ENCODE measurements around the gene DENND1B. TPM values are rescaled to one million over a fixed set of nuclear protein-coding genes. Genes with fewer than 3 reads are reported as not detected.

DENND1B gene
- total RNA-seq, 5 donors from 2014 or later (not counting 1 experiment from before 2014, with no cell fraction given) = 13.6 to 29.8 (median 15.8) TPM

- POLR2A ChIA-PET = interaction anchor here in 1 of 2 donors (0.6 kb wide), 1 partner anchor 399 kb away, joined by 3 read pairs; no protein-coding TSS in a partner anchor
- DNase-seq = no peak
- Mint-ChIP-seq H3K4me3 (no peak overlapping the region), H3K27me3 (peaks cover 0 to 6% of the 10 kb centered on the region in 2 donors), H3K9me3 (no peaks in the 10 kb centered on the region), H3K4me1 (peaks cover 4 to 6% (median 4%) of the 10 kb centered on the region in 3 donors), H3K27ac (no peak overlapping the region), H3K36me3 (no peaks in the 10 kb centered on the region)
- Histone ChIP-seq H3K4me3 (ENCODE audit: control insufficient read depth in 1 of 2, extremely low read depth in 1 of 2, low read length in 1 of 2) (no peak overlapping the region), H3K9me3 (no peaks in the 10 kb centered on the region), H3K36me3 (ENCODE audit: control insufficient read depth in 2 of 2, extremely low read depth in 1 of 2, insufficient read depth in 1 of 2, low read length in 1 of 2) (no peaks in the 10 kb centered on the region), H3K27me3 (replicated peaks in 1 of 2; ENCODE audit: control insufficient read depth in 2 of 2, extremely low read depth in 1 of 2, insufficient read depth in 2 of 2, low read length in 1 of 2) (no peaks in the 10 kb centered on the region), H3K27ac (ENCODE audit: low read length) (no peak overlapping the region), H3K4me1 (ENCODE audit: control insufficient read depth in 1 of 2, extremely low read depth in 1 of 2, insufficient read depth in 2 of 2, low read length in 2 of 2) (no peaks in the 10 kb centered on the region)
- no peak for ATAC-seq (replicated peaks in 1 of 4)
- WGBS (ENCODE audit: insufficient coverage) = 80% methylated on average over 1 of the region's 7 CpGs
- CTCF ChIA-PET = interaction anchor here in 1 of 2 donors (1.0 kb wide), 1 partner anchor 52 kb away, joined by 3 read pairs; no protein-coding TSS in a partner anchor
Measured at GRCh38 chr1:197469620-197470210, 305.6 kb downstream of the DENND1B start.

- H3K27ac ChIP-seq (ENCODE audit: low read length) = no peak overlapping the region
- POLR2A ChIA-PET = no interaction called here
- H3K27me3 Mint-ChIP-seq = peaks cover 0 to 6% of the 10 kb centered on the region in 2 donors
- H3K9me3 ChIP-seq = no peaks in the 10 kb centered on the region
- CTCF ChIA-PET = no interaction called here
- no peak overlapping the region for H3K4me3 Mint-ChIP-seq
- H3K9me3 Mint-ChIP-seq = no peaks in the 10 kb centered on the region
- no peaks in the 10 kb centered on the region for H3K36me3 Mint-ChIP-seq
- H3K4me1 Mint-ChIP-seq = peaks cover 4 to 6% (median 4%) of the 10 kb centered on the region in 3 donors
- DNase-seq = no peak
- no peak overlapping the region for H3K27ac Mint-ChIP-seq
- 73% methylated on average over 6 of the region's 9 CpGs for WGBS (ENCODE audit: insufficient coverage)
- H3K27me3 ChIP-seq (replicated peaks in 1 of 2; ENCODE audit: control insufficient read depth in 2 of 2, extremely low read depth in 1 of 2, insufficient read depth in 2 of 2, low read length in 1 of 2) = no peaks in the 10 kb centered on the region
- no peak for ATAC-seq (replicated peaks in 1 of 4)
- no peaks in the 10 kb centered on the region for H3K4me1 ChIP-seq (ENCODE audit: control insufficient read depth in 1 of 2, extremely low read depth in 1 of 2, insufficient read depth in 2 of 2, low read length in 2 of 2)
- no peaks in the 10 kb centered on the region for H3K36me3 ChIP-seq (ENCODE audit: control insufficient read depth in 2 of 2, extremely low read depth in 1 of 2, insufficient read depth in 1 of 2, low read length in 1 of 2)
- no peak overlapping the region for H3K4me3 ChIP-seq (ENCODE audit: control insufficient read depth in 1 of 2, extremely low read depth in 1 of 2, low read length in 1 of 2)
Measured at GRCh38 chr1:197468543-197469175, 306.6 kb downstream of the DENND1B start.

GRCh38 chr1:197467881-197468280 is 307.4 kb downstream of the DENND1B start:
- DNase-seq (no peak), ATAC-seq (replicated peaks in 1 of 4) (no peak)
- peaks cover 4 to 6% (median 4%) of the 10 kb centered on the region in 3 donors for H3K4me1 Mint-ChIP-seq
- Histone ChIP-seq H3K27ac (ENCODE audit: low read length) (no peak overlapping the region), H3K36me3 (ENCODE audit: control insufficient read depth in 2 of 2, extremely low read depth in 1 of 2, insufficient read depth in 1 of 2, low read length in 1 of 2) (no peaks in the 10 kb centered on the region), H3K4me3 (ENCODE audit: control insufficient read depth in 1 of 2, extremely low read depth in 1 of 2, low read length in 1 of 2) (no peak overlapping the region), H3K9me3 (no peaks in the 10 kb centered on the region), H3K4me1 (ENCODE audit: control insufficient read depth in 1 of 2, extremely low read depth in 1 of 2, insufficient read depth in 2 of 2, low read length in 2 of 2) (no peaks in the 10 kb centered on the region), H3K27me3 (replicated peaks in 1 of 2; ENCODE audit: control insufficient read depth in 2 of 2, extremely low read depth in 1 of 2, insufficient read depth in 2 of 2, low read length in 1 of 2) (no peaks in the 10 kb centered on the region)
- no peak overlapping the region for H3K4me3 Mint-ChIP-seq
- no peaks in the 10 kb centered on the region for H3K9me3 Mint-ChIP-seq
- no peaks in the 10 kb centered on the region for H3K36me3 Mint-ChIP-seq
- ChIA-PET CTCF (no interaction called here), POLR2A (no interaction called here)
- peaks cover 0 to 6% of the 10 kb centered on the region in 2 donors for H3K27me3 Mint-ChIP-seq
- WGBS (ENCODE audit: insufficient coverage) = no CpG with 5 or more reads among the region's 1 CpG
- H3K27ac Mint-ChIP-seq = no peak overlapping the region

- ChIA-PET POLR2A (no interaction called here), CTCF (no interaction called here)
- no peak overlapping the region for H3K4me3 Mint-ChIP-seq
- 56% methylated on average over 3 of the region's 3 CpGs for WGBS (ENCODE audit: insufficient coverage)
- H3K4me1 Mint-ChIP-seq = peaks cover 4 to 6% (median 4%) of the 10 kb centered on the region in 3 donors
- no peak for ATAC-seq (replicated peaks in 1 of 4)
- Histone ChIP-seq H3K27ac (ENCODE audit: low read length) (no peak overlapping the region), H3K27me3 (replicated peaks in 1 of 2; ENCODE audit: control insufficient read depth in 2 of 2, extremely low read depth in 1 of 2, insufficient read depth in 2 of 2, low read length in 1 of 2) (no peaks in the 10 kb centered on the region), H3K36me3 (ENCODE audit: control insufficient read depth in 2 of 2, extremely low read depth in 1 of 2, insufficient read depth in 1 of 2, low read length in 1 of 2) (no peaks in the 10 kb centered on the region), H3K4me1 (ENCODE audit: control insufficient read depth in 1 of 2, extremely low read depth in 1 of 2, insufficient read depth in 2 of 2, low read length in 2 of 2) (no peaks in the 10 kb centered on the region), H3K4me3 (ENCODE audit: control insufficient read depth in 1 of 2, extremely low read depth in 1 of 2, low read length in 1 of 2) (no peak overlapping the region), H3K9me3 (no peaks in the 10 kb centered on the region)
- H3K9me3 Mint-ChIP-seq = no peaks in the 10 kb centered on the region
- no peaks in the 10 kb centered on the region for H3K36me3 Mint-ChIP-seq
- H3K27ac Mint-ChIP-seq = no peak overlapping the region
- H3K27me3 Mint-ChIP-seq = peaks cover 0 to 6% of the 10 kb centered on the region in 2 donors
- DNase-seq = no peak
Measured at GRCh38 chr1:197466813-197467212, 308.5 kb downstream of the DENND1B start.

- ATAC-seq (replicated peaks in 1 of 4) (no peak), DNase-seq (no peak)
- CTCF ChIA-PET = no interaction called here
- Mint-ChIP-seq H3K4me1 (peaks cover 4 to 6% (median 4%) of the 10 kb centered on the region in 3 donors), H3K27me3 (peaks cover 0 to 6% of the 10 kb centered on the region in 2 donors), H3K4me3 (no peak overlapping the region), H3K9me3 (no peaks in the 10 kb centered on the region), H3K36me3 (no peaks in the 10 kb centered on the region), H3K27ac (no peak overlapping the region)
- Histone ChIP-seq H3K36me3 (ENCODE audit: control insufficient read depth in 2 of 2, extremely low read depth in 1 of 2, insufficient read depth in 1 of 2, low read length in 1 of 2) (no peaks in the 10 kb centered on the region), H3K27ac (ENCODE audit: low read length) (no peak overlapping the region), H3K4me1 (ENCODE audit: control insufficient read depth in 1 of 2, extremely low read depth in 1 of 2, insufficient read depth in 2 of 2, low read length in 2 of 2) (no peaks in the 10 kb centered on the region), H3K27me3 (replicated peaks in 1 of 2; ENCODE audit: control insufficient read depth in 2 of 2, extremely low read depth in 1 of 2, insufficient read depth in 2 of 2, low read length in 1 of 2) (no peaks in the 10 kb centered on the region), H3K9me3 (no peaks in the 10 kb centered on the region), H3K4me3 (ENCODE audit: control insufficient read depth in 1 of 2, extremely low read depth in 1 of 2, low read length in 1 of 2) (no peak overlapping the region)
- 100% methylated on average over 1 of the region's 3 CpGs for WGBS (ENCODE audit: insufficient coverage)
- POLR2A ChIA-PET = no interaction called here
Measured at GRCh38 chr1:197465528-197466327, 309.6 kb downstream of the DENND1B start.

- H3K4me3 Mint-ChIP-seq = no peak overlapping the region
- CTCF ChIA-PET = no interaction called here
- 83% methylated on average over 4 of the region's 7 CpGs for WGBS (ENCODE audit: insufficient coverage)
- no peaks in the 10 kb centered on the region for H3K4me1 ChIP-seq (ENCODE audit: control insufficient read depth in 1 of 2, extremely low read depth in 1 of 2, insufficient read depth in 2 of 2, low read length in 2 of 2)
- no peaks in the 10 kb centered on the region for H3K4me1 Mint-ChIP-seq
- H3K9me3 Mint-ChIP-seq = no peaks in the 10 kb centered on the region
- H3K9me3 ChIP-seq = no peaks in the 10 kb centered on the region
- no peaks in the 10 kb centered on the region for H3K36me3 ChIP-seq (ENCODE audit: control insufficient read depth in 2 of 2, extremely low read depth in 1 of 2, insufficient read depth in 1 of 2, low read length in 1 of 2)
- no peak overlapping the region for H3K4me3 ChIP-seq (ENCODE audit: control insufficient read depth in 1 of 2, extremely low read depth in 1 of 2, low read length in 1 of 2)
- no peak overlapping the region for H3K27ac ChIP-seq (ENCODE audit: low read length)
- ATAC-seq (replicated peaks in 1 of 4) = no peak
- H3K27ac Mint-ChIP-seq = no peak overlapping the region
- no peak for DNase-seq
- H3K27me3 ChIP-seq (replicated peaks in 1 of 2; ENCODE audit: control insufficient read depth in 2 of 2, extremely low read depth in 1 of 2, insufficient read depth in 2 of 2, low read length in 1 of 2) = no peaks in the 10 kb centered on the region
- H3K27me3 Mint-ChIP-seq = peaks cover 0 to 6% of the 10 kb centered on the region in 2 donors
- POLR2A ChIA-PET = no interaction called here
- no peaks in the 10 kb centered on the region for H3K36me3 Mint-ChIP-seq
Measured at GRCh38 chr1:197464044-197464443, 311.2 kb downstream of the DENND1B start.

Measured in T-cell (primary cell).